ENCODE data around the gene DYNLT1.

The DYNLT1 gene

DNA sequence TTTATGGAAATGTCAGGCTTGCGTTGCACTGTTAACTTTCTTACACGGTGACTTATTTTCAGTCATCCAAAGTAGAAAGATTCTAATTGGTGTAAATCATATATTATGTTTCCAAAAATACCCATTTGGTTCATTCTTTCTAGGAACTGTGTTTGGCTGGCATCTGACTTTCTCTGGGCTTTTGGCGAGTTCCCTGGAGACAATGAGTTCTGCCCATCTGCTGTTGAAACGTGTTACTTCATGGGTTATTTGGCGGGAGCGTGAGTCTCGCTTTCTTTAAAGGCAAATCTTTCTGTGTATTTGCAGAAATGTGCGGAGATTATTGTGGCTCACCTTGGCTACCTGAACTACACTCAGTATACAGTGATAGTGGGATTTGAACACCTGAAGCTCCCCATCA, 55.2 kb downstream of the DYNLT1 start:
- TF ChIP-seq CTCF (IDR thresholded peaks at IDR 0.05), result no peak
- Histone ChIP-seq H3K4me3 (no peak overlapping the region), H3K27ac (no peak overlapping the region)
- DNase-seq (ENCODE audit: low spot score), result no peak

DNA sequence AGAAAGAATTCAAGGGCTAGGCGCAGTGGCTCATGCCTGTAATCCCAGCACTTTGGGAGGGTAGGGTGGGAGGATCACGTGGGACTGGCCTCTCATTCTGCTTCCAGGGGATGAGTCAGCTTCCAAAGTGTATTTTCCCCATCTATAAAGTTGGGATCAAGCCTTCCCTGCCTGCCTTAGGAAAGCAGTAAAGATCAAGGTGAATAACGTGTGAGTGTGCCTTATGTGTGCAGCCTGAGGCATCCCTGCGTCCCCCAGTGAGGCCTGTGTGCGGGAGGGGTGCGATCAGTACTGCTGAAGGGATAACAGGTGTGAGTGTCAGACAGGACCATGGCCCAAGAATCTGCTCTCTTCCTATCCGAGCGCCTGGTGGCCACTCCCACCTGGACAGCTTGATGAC, 57.9 kb downstream of the DYNLT1 start:
- Histone ChIP-seq H3K4me3 (no peak overlapping the region), H3K27ac (no peak overlapping the region)
- TF ChIP-seq CTCF (IDR thresholded peaks at IDR 0.05), result no peak
- no peak for DNase-seq (ENCODE audit: low spot score)
